Measurements from ENCODE around the gene B9D1. TPM values are rescaled to one million over a fixed set of nuclear protein-coding genes. Genes with fewer than 3 reads are reported as not detected.

The B9D1 gene
- total and polyA plus RNA-seq, 7 donors = 6.6 to 22.4 (median 15.2) TPM

- Histone ChIP-seq H3K4me1 (peaks cover 0 to 10% (median 6%) of the 10 kb centered on the region in 4 donors), H3K27ac (no peak overlapping the region), H3K9me3 (no peaks in the 10 kb centered on the region), H3K27me3 (no peaks in the 10 kb centered on the region), H3K4me3 (no peak overlapping the region), H3K36me3 (peaks cover 0 to 36% (median 0%) of the 10 kb centered on the region in 4 donors)
- no peak for DNase-seq
- TF ChIP-seq POLR2A (IDR thresholded peaks at IDR 0.05) (no peak), POLR2AphosphoS5 (IDR thresholded peaks at IDR 0.05) (no peak), CTCF (IDR thresholded peaks at IDR 0.05) (no peak), EP300 (IDR thresholded peaks at IDR 0.05) (no peak)
- intact Hi-C loops (cut with DNase I) = no loop called here
Observed at GRCh38 chr17:19325542-19325941, 37.0 kb downstream of the B9D1 start.

- intact Hi-C loops (cut with DNase I) = no loop called here
- TF ChIP-seq EP300 (IDR thresholded peaks at IDR 0.05) (no peak), CTCF (IDR thresholded peaks at IDR 0.05) (no peak), POLR2AphosphoS5 (IDR thresholded peaks at IDR 0.05) (no peak), POLR2A (IDR thresholded peaks at IDR 0.05) (no peak)
- Histone ChIP-seq H3K9me3 (no peaks in the 10 kb centered on the region), H3K27ac (no peak overlapping the region), H3K4me3 (no peak overlapping the region), H3K4me1 (peaks cover 0 to 10% (median 6%) of the 10 kb centered on the region in 4 donors), H3K36me3 (peaks cover 0 to 16% (median under 1%) of the 10 kb centered on the region in 4 donors), H3K27me3 (no peaks in the 10 kb centered on the region)
- WGBS, 2 donors = 96 to 97% methylated on average over 1 of the region's 1 CpG
- peak; percentile 28 for DNase-seq
Observed at GRCh38 chr17:19322861-19323260, 39.7 kb downstream of the B9D1 start.

- peak; percentile 25 for DNase-seq
Observed at GRCh38 chr17:19322129-19322505, 40.4 kb downstream of the B9D1 start.

GRCh38 chr17:19321481-19322128 is 40.9 kb downstream of the B9D1 start:
- TF ChIP-seq POLR2AphosphoS5 (IDR thresholded peaks at IDR 0.05) (no peak), EP300 (IDR thresholded peaks at IDR 0.05) (no peak), CTCF (IDR thresholded peaks at IDR 0.05) (no peak), POLR2A (IDR thresholded peaks at IDR 0.05) (no peak)
- H3K4me3 ChIP-seq = no peak overlapping the region
- H3K27ac ChIP-seq = no peak overlapping the region
- peaks cover 0 to 14% (median 6%) of the 10 kb centered on the region in 4 donors for H3K4me1 ChIP-seq
- WGBS, 2 donors = 88 to 91% methylated on average over 9 of the region's 9 CpGs
- intact Hi-C loops (cut with DNase I) = no loop called here
- H3K36me3 ChIP-seq = peaks cover 0 to 16% (median 5%) of the 10 kb centered on the region in 4 donors
- peak; percentile 57 for DNase-seq
- no peaks in the 10 kb centered on the region for H3K27me3 ChIP-seq
- no peaks in the 10 kb centered on the region for H3K9me3 ChIP-seq

More at GRCh38 chr17:19322129-19322505, 40.4 kb downstream of the B9D1 start:
- no peak for TF ChIP-seq POLR2AphosphoS5 (IDR thresholded peaks at IDR 0.05)
- TF ChIP-seq EP300 (IDR thresholded peaks at IDR 0.05) = no peak
- no peak for TF ChIP-seq POLR2A (IDR thresholded peaks at IDR 0.05)
- TF ChIP-seq CTCF (IDR thresholded peaks at IDR 0.05) = no peak
- Histone ChIP-seq H3K27ac (no peak overlapping the region), H3K4me3 (no peak overlapping the region), H3K36me3 (peaks cover 0 to 16% (median 4%) of the 10 kb centered on the region in 4 donors), H3K27me3 (no peaks in the 10 kb centered on the region), H3K9me3 (no peaks in the 10 kb centered on the region), H3K4me1 (peaks cover 0 to 14% (median 10%) of the 10 kb centered on the region in 4 donors)
- intact Hi-C loops (cut with DNase I) = no loop called here
- WGBS, 2 donors = 97 to 98% methylated on average over 5 of the region's 5 CpGs

Data from sigmoid colon (tissue), 7 donors.